Thymus (tissue), 11 donors: Measurements from ENCODE around the gene SMIM30. TPM values are rescaled to one million over a fixed set of nuclear protein-coding genes. Genes with fewer than 3 reads are reported as not detected.
A peak's percentile ranks its signal among the peaks of the same experiment; 100 is the strongest.

Experiments
- DNase-seq, 9 donors: peaks; one replicate each; pipeline ENCODE4 v3.0.0-alpha.2; 2013; ENCODE audit warnings: low spot score in 9 of 9, low read depth in 6 of 9, missing footprints in 1 of 9
- H3K27ac ChIP-seq, 2 donors: one replicate each; pipeline ENCODE4 v1.5.1; 2013; ENCODE audit warnings: control low read depth in 1 of 2, low read depth in 1 of 2, low read length in 1 of 2, mild to moderate bottlenecking in 1 of 2, moderate library complexity in 1 of 2
- H3K27me3 ChIP-seq, 2 donors: one replicate each; pipeline ENCODE4 v1.5.1; 2013; ENCODE audit warnings: low read length in 1 of 2; ENCODE audit not compliant: control insufficient read depth in 2 of 2, insufficient read depth in 1 of 2
- H3K36me3 ChIP-seq, 2 donors: one replicate each; pipeline ENCODE4 v1.5.1; 2013; ENCODE audit warnings: low read length in 1 of 2, mild to moderate bottlenecking in 1 of 2, moderate library complexity in 1 of 2; ENCODE audit not compliant: control insufficient read depth in 2 of 2, insufficient read depth in 2 of 2
- H3K4me1 ChIP-seq, 2 donors: one replicate each; pipeline ENCODE4 v1.5.1; 2013; ENCODE audit warnings: low read length in 2 of 2; ENCODE audit not compliant: control insufficient read depth in 2 of 2, insufficient read depth in 2 of 2
- H3K4me3 ChIP-seq, 2 donors: one replicate each; pipeline ENCODE4 v1.5.1; 2013; ENCODE audit warnings: low read length in 2 of 2, control low read depth in 1 of 2, mild to moderate bottlenecking in 1 of 2
- H3K9me3 ChIP-seq, 2 donors: one replicate each; pipeline ENCODE4 v1.5.1; 2013; ENCODE audit warnings: low read length in 1 of 2, mild to moderate bottlenecking in 1 of 2; ENCODE audit not compliant: control insufficient read depth in 2 of 2, insufficient read depth in 1 of 2
- WGBS: extraction: QIAGEN DNeasy Blood & Tissue Kit; methylation state at CpG from one replicate; pipeline ENCODE4 v1.1.7; 2013; 5-methylcytosine and 5-hydroxymethylcytosine counted together
- polyA plus RNA-seq: library from polyadenylated mRNA; stranded (reverse); fragments of 200-250 nt; gene quantifications from one replicate; pipeline ENCODE4 v1.2.3, GENCODE V29; 2013
- total RNA-seq: library from RNA; stranded (reverse); fragments of 120-200 nt; gene quantifications from one replicate; pipeline ENCODE4 v1.2.4, GENCODE V29; 2013
- donor health status: healthy.

SMIM30 gene
- total and polyA plus RNA-seq, 2 donors = 52.7 to 73.3 TPM

- Histone ChIP-seq H3K9me3 (no peaks in the 10 kb centered on the region), H3K36me3 (no peaks in the 10 kb centered on the region), H3K27ac (no peak overlapping the region), H3K27me3 (no peaks in the 10 kb centered on the region), H3K4me3 (no peak overlapping the region), H3K4me1 (no peaks in the 10 kb centered on the region)
- no peak for DNase-seq
- 92% methylated on average over 1 of the region's 1 CpG for WGBS
Measured at GRCh38 chr7:113093561-113093960, 24.8 kb downstream of the SMIM30 start.

- Histone ChIP-seq H3K4me1 (no peaks in the 10 kb centered on the region), H3K27ac (no peak overlapping the region), H3K4me3 (no peak overlapping the region), H3K36me3 (no peaks in the 10 kb centered on the region), H3K27me3 (no peaks in the 10 kb centered on the region), H3K9me3 (no peaks in the 10 kb centered on the region)
- DNase-seq = no peak
- WGBS = 95% methylated on average over 1 of the region's 1 CpG
Measured at GRCh38 chr7:113092762-113093161, 25.6 kb downstream of the SMIM30 start.

GRCh38 chr7:113087071-113087998 is 31.0 kb downstream of the SMIM30 start:
- Histone ChIP-seq H3K36me3 (no peaks in the 10 kb centered on the region), H3K27ac (peak overlapping the region in 1 of 2 donors; percentile 13), H3K27me3 (peaks cover 0 to 18% of the 10 kb centered on the region in 2 donors), H3K4me3 (peak overlapping the region in 1 of 2 donors; percentile 33), H3K4me1 (peaks cover 0 to 3% of the 10 kb centered on the region in 2 donors), H3K9me3 (no peaks in the 10 kb centered on the region)
- WGBS = 55% methylated on average over 15 of the region's 15 CpGs
- DNase-seq = peak in 4 of 9 donors; percentile 3 to 39 (median 11)

GRCh38 chr7:113086431-113086888 is 31.9 kb downstream of the SMIM30 start, which contains the start of gene GPR85:
Gene GPR85, minus strand, starts transcription at chr7:113086827. Its CDS starts 2,106 bp downstream, at chr7:113084721.
- 2% methylated on average over 29 of the region's 29 CpGs for WGBS

GRCh38 chr7:113085781-113086390 is 32.5 kb downstream of the SMIM30 start:
- Histone ChIP-seq H3K27ac (no peak overlapping the region), H3K4me3 (no peak overlapping the region), H3K27me3 (peaks cover 0 to 18% of the 10 kb centered on the region in 2 donors), H3K36me3 (no peaks in the 10 kb centered on the region), H3K4me1 (peaks cover 0 to 3% of the 10 kb centered on the region in 2 donors), H3K9me3 (no peaks in the 10 kb centered on the region)
- 26% methylated on average over 16 of the region's 16 CpGs for WGBS
- DNase-seq = no peak

More at GRCh38 chr7:113086431-113086888, 31.9 kb downstream of the SMIM30 start, which contains the start of gene GPR85:
- peak in 4 of 9 donors; percentile 7 to 50 (median 18) for DNase-seq
- H3K27ac ChIP-seq = peak within 1 kb of the TSS in 1 of 2 donors; percentile 13
- peak within 1 kb of the TSS; percentile 29 to 33 for H3K4me3 ChIP-seq
- H3K4me1 ChIP-seq = peaks cover 0 to 3% of the 10 kb centered on the region in 2 donors
- H3K27me3 ChIP-seq = peaks cover 0 to 18% of the 10 kb centered on the region in 2 donors
- H3K9me3 ChIP-seq = no peaks in the 10 kb centered on the region
- no peaks in the 10 kb centered on the region for H3K36me3 ChIP-seq

GRCh38 chr7:113084496-113085172 is 33.7 kb downstream of the SMIM30 start:
- Histone ChIP-seq H3K27ac (no peak overlapping the region), H3K4me1 (peaks cover 0 to 3% of the 10 kb centered on the region in 2 donors), H3K4me3 (no peak overlapping the region), H3K9me3 (no peaks in the 10 kb centered on the region), H3K36me3 (no peaks in the 10 kb centered on the region), H3K27me3 (peaks cover 0 to 18% of the 10 kb centered on the region in 2 donors)
- 93% methylated on average over 4 of the region's 4 CpGs for WGBS
- no peak for DNase-seq

- no peaks in the 10 kb centered on the region for H3K9me3 ChIP-seq
- H3K27ac ChIP-seq = no peak overlapping the region
- H3K4me3 ChIP-seq = no peak overlapping the region
- peaks cover 0 to 3% of the 10 kb centered on the region in 2 donors for H3K4me1 ChIP-seq
- 94% methylated on average over 10 of the region's 10 CpGs for WGBS
- no peak for DNase-seq
- H3K36me3 ChIP-seq = no peaks in the 10 kb centered on the region
- peaks cover 0 to 18% of the 10 kb centered on the region in 2 donors for H3K27me3 ChIP-seq
Measured at GRCh38 chr7:113083816-113084495, 34.4 kb downstream of the SMIM30 start.

- Histone ChIP-seq H3K4me1 (peaks cover 0 to 3% of the 10 kb centered on the region in 2 donors), H3K27me3 (peaks cover 0 to 18% of the 10 kb centered on the region in 2 donors), H3K4me3 (no peak overlapping the region), H3K27ac (no peak overlapping the region), H3K36me3 (no peaks in the 10 kb centered on the region), H3K9me3 (no peaks in the 10 kb centered on the region)
- DNase-seq = no peak
- WGBS = 95% methylated on average over 1 of the region's 1 CpG
Measured at GRCh38 chr7:113083132-113083815, 35.1 kb downstream of the SMIM30 start.
